NCI-H526 treated with DMSO at 0.1 percent for 48 hours (cell line): ENCODE measurements around the gene YY2.
A peak's percentile ranks its signal among the peaks of the same experiment; 100 is the strongest.
"Not testable (repeated sequence)": the region's sequence is repeated elsewhere in the genome, so short reads cannot be mapped to it uniquely, and the experiment has no call there.

Source experiments
- DNase-seq: peaks from one replicate; lab custom pipeline; 2025; lab: John Stamatoyannopoulos, UW

The YY2 gene

GRCh38 chrX:21855937-21856415, at the start of gene YY2:
Gene YY2 (plus strand): TSS chrX:21855987. CDS start chrX:21856485, 498 bp downstream.
- DNase-seq = no peak

- DNase-seq = no peak
Observed at GRCh38 chrX:21806691-21807090, 49.1 kb upstream of the YY2 start.

- DNase-seq = no peak
Observed at GRCh38 chrX:21811832-21812231, 44.0 kb upstream of the YY2 start.

GRCh38 chrX:21812628-21813027, 43.2 kb upstream of the YY2 start:
- no peak for DNase-seq

GRCh38 chrX:21813612-21814368, 42.0 kb upstream of the YY2 start:
- DNase-seq = no peak

- no peak for DNase-seq
Observed at GRCh38 chrX:21816136-21816535, 39.7 kb upstream of the YY2 start.

- DNase-seq = not testable (repeated sequence)
Observed at GRCh38 chrX:21820170-21820569, 35.6 kb upstream of the YY2 start.

- DNase-seq = no peak
Observed at GRCh38 chrX:21821875-21822274, 33.9 kb upstream of the YY2 start.

- no peak for DNase-seq
Observed at GRCh38 chrX:21831496-21831895, 24.3 kb upstream of the YY2 start.

GRCh38 chrX:21837056-21837455, 18.7 kb upstream of the YY2 start:
- DNase-seq = no peak

GRCh38 chrX:21838937-21839333, 16.9 kb upstream of the YY2 start:
- peak; percentile 72 for DNase-seq

GRCh38 chrX:21839334-21840192, 16.2 kb upstream of the YY2 start, which contains the start of gene MBTPS2:
Gene MBTPS2 (plus strand): TSS chrX:21839617. CDS start chrX:21839735, 118 bp downstream.
- peak; percentile 93 for DNase-seq

GRCh38 chrX:21840193-21840545, 15.6 kb upstream of the YY2 start:
- DNase-seq = peak; percentile 43

GRCh38 chrX:21843179-21843578, 12.6 kb upstream of the YY2 start:
- DNase-seq = no peak

GRCh38 chrX:21845096-21845495, 10.7 kb upstream of the YY2 start:
- DNase-seq = no peak

GRCh38 chrX:21847342-21847741, 8.4 kb upstream of the YY2 start:
- DNase-seq = no peak

GRCh38 chrX:21853578-21853977, 2.2 kb upstream of the YY2 start:
- no peak for DNase-seq

GRCh38 chrX:21856504-21856903, 717 bp downstream of the YY2 start:
- DNase-seq = no peak

GRCh38 chrX:21863241-21863640, 7.5 kb downstream of the YY2 start:
- no peak for DNase-seq

GRCh38 chrX:21865436-21865835, 9.6 kb downstream of the YY2 start:
- DNase-seq = no peak

GRCh38 chrX:21870494-21870893, 14.7 kb downstream of the YY2 start:
- no peak for DNase-seq

GRCh38 chrX:21873063-21873775, 17.4 kb downstream of the YY2 start:
- DNase-seq = no peak
